GM10847 (cell line): ENCODE measurements around the gene MACROD2.

Experiments used
- POLR2A ChIP-seq: IDR thresholded peaks from 2 replicates; pipeline ENCODE4 v1.6.1; 2011; ENCODE audit not compliant: insufficient read length; ENCODE audit errors: extremely low read depth

MACROD2 gene

GRCh38 chr20:14740380-14740779, 745.1 kb downstream of the MACROD2 start:
- TF ChIP-seq POLR2A: no peak

DNA sequence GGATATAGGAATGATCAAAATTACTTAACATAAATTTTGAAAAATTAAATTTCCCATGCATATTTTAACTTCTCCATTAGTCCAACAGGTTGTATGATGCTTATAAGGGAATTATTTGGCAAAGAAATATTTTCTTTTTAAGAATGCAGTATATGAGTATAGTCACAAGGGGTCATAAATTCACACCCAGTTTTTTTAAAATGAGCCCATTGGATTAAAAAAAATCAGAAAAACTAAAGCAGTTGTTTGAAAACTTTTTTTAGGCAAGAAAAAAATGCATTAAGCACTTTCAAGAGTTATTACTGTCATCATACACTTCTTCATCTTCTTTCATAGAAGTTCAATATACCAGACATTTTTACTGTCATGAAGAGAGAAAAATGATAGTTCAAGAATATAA, 746.3 kb downstream of the MACROD2 start:
- no peak for TF ChIP-seq POLR2A

DNA sequence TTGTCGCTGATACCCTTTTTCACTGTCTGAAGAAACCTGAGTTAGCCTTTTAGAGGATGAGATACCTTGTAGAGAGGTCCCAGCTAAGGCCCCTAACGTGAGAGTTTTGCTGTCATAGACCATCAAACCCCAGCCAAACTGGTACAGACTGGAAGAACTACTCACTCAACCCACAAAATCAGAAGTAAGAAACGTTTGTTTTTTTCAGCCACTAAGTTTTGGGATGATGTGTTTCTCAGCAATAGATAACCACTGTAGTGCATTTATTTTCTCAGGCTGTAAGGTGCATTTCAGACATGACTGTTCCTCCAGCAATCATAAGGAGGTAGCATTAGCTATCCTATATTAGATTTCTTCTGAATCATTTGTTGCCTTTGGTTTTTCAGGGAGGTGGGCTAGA, 749.4 kb downstream of the MACROD2 start:
- TF ChIP-seq POLR2A: no peak

DNA sequence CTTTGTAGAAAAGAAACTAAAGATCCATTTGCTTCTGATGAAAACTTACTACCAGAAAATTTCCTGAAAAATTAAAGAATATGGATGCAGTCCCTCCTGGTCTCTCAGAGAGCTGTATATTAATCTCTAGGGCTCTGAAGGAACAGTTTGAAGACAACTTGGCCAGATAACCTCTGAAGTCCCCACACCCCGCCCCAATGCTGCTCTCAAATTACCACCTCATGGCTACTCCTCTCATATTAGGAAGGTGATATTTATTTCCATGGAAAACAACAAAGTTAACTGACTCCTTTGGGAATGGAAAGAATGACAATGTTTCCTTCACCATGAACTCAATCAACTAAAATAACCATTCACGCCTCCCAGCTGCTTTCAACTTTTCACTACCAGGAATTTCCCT, 750.5 kb downstream of the MACROD2 start:
- no peak for TF ChIP-seq POLR2A

- no peak for TF ChIP-seq POLR2A
Observed at GRCh38 chr20:14751191-14751590, 755.9 kb downstream of the MACROD2 start.

DNA sequence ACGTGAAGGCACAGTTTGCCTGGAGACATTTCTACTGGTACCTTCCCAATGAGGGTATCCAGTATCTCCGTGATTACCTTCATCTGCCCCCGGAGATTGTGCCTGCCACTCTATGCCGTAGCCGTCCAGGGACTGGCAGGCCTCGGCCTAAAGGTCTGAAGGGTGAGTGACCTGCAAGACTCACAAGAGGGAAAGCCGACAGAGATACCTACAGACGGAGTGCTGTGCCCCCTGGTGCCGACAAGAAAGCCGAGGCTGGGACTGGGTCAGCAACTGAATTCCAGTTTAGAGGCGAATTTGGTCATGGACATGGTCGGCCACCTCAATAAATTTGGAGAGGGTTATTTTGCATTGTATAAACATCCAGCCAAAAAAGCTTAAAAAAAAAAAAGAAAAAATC, 762.4 kb downstream of the MACROD2 start:
- no peak for TF ChIP-seq POLR2A

DNA sequence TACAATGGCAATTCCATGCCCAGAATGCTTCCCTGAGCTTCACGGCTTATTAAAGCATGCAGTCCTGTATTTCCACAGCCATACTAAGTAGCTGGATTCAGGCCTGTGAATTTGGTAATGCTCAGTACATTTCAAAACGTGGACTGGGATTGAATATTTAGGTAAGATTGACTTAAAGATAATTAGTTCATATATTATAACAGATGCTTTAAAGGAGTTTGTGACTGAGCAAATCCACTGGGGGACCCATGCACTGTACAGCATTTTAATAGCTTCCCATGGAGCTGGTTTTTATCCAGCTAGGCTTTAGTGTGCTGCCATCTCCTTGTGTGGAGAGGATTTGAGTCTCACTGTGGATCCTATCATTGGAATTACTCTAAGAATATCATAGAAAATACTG, 763.0 kb downstream of the MACROD2 start:
- no peak for TF ChIP-seq POLR2A

- no peak for TF ChIP-seq POLR2A
Observed at GRCh38 chr20:14759979-14760378, 764.7 kb downstream of the MACROD2 start.

- TF ChIP-seq POLR2A: no peak
Observed at GRCh38 chr20:14761903-14762302, 766.6 kb downstream of the MACROD2 start.

DNA sequence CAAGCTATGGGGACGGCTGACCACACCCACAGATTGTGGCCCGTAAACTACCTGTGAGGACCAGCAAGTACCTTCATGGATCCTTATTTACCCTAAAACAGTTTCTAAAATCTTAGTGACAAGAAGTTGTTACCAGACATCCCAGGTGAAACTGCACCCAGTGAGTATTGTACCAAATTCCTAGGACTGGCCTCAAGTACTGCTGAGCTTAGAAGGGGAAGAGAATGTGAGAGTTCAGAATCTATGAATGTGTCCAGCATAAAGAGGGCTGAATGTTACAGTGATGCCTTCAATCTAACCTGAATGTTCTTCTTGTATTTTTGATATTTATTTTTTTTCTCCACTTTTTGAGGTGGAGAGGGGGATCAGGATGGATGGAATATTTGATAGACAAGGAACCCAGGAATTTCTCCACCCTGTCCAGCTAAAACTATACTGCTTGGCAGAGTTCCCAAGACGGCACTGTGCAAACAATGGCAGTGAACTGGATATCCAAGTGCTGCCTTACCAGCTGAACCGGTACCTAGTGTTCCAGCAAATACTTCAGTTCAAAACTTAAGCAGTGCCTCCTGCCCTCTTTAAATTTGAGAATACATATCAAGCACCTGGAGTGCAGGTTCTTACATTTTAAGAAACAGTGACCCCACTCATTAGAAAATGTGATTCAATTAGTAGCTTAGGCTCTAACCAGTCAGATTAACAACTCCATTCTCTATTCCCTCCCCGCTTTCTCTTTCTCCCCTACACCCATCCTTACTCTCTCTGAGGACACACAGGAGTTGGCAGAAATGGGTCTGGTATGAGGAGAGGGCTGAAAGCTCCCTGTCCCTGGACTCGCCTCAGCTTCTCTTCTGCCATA, 769.4 kb downstream of the MACROD2 start:
- no peak for TF ChIP-seq POLR2A

DNA sequence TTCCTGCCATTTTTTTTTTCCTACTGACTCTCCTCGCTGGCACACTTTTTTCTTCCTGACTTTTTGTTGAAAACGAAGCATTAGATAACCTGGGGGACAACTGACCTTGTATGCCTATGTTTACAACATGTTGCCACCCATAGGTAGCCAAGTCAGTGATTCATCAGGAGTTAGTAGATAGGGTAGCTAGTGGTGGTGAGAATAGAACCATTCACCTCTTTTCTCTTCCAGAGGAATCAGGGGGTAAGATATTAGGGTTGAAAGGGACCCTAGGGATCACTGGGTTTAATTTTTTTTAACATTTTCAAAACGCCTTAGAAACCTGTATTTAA, 770.0 kb downstream of the MACROD2 start:
- no peak for TF ChIP-seq POLR2A

DNA sequence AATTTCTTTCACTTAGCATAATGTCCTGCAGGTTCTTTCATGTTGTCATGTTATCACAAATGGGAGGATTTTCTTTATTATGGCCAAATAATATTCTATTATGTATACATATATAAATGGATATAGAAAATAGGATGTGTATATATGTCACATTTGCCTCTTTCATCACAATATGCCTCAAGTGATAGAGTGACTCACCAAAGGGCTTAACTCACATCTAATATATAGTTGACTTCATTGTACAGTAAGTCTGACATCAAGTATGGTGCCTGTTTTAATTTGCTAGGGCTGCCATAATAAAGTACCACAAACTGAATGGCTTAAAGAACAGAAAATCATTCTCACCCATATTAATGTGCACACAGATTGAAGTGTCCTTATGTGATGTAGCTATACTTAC, 778.2 kb downstream of the MACROD2 start:
- TF ChIP-seq POLR2A: no peak

DNA sequence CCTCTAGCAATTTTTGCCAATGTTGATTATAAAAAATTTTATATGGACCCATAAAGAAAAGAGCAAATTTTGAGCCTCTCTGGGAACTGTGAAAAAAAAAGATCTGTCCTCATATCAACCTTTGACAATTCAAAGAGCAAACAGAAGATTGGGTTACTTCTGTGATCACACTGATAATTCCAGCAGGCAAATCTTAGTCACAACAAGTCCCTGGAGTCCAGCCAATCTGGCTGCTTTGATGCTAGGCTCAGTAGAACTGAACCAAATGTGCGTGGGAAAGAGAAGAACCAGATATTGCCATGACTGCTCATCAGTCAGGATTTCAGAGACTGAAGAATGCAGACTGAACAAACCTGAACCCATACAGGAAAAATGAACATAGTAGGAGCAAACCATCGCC, 780.5 kb downstream of the MACROD2 start:
- TF ChIP-seq POLR2A: no peak

DNA sequence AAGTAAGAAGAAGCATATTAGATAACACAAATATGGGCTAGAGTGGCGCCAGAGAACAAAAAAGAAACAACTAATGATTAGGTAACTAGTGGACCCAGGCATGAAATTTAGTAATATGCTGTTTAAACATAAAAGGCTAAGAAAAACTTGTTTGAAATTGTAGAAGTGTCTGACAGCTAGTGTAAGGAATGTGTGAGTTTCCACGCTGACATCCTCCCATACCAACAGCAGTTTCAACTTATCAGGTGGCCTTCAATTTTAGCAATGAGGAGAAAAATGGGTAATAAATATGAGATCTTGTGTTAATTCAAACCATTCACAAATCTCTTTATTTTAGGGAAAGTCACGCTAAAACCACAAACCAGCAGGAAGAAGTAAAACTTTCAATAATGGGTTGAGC, 782.3 kb downstream of the MACROD2 start:
- TF ChIP-seq POLR2A: no peak

- no peak for TF ChIP-seq POLR2A
Observed at GRCh38 chr20:14778096-14778495, 782.8 kb downstream of the MACROD2 start.

- TF ChIP-seq POLR2A: no peak
Observed at GRCh38 chr20:14778875-14779274, 783.6 kb downstream of the MACROD2 start.

- TF ChIP-seq POLR2A: no peak
Observed at GRCh38 chr20:14780508-14780907, 785.2 kb downstream of the MACROD2 start.
